Esophagus muscularis mucosa (tissue), 4 donors: ENCODE data around the gene BCAS1. TPM values are rescaled to one million over a fixed set of nuclear protein-coding genes. Genes with fewer than 3 reads are reported as not detected.

ENCODE experiments used
- DNase-seq: peaks from one replicate; pipeline ENCODE4 v3.0.0-alpha.2; 2017; ENCODE audit errors: extremely low spot score
- H3K27ac ChIP-seq, 4 donors: fragments of 200-600 bp; sonication (generic); replicated peaks in 1 of 4; 1 replicate in 3 of 4; 2 replicates in 1 of 4; pipeline ENCODE4 v1.5.1; 2016 to 2019; ENCODE audit warnings: mild to moderate bottlenecking in 1 of 4
- H3K27me3 ChIP-seq, 4 donors: fragments of 200-600 bp; sonication (generic); one replicate each; pipeline versions ENCODE4 v1.5.1 to v1.6.0; 2016 to 2019
- H3K36me3 ChIP-seq, 4 donors: fragments of 200-600 bp; sonication (generic); one replicate each; pipeline ENCODE4 v1.5.1; 2016 to 2019
- H3K4me1 ChIP-seq, 4 donors: fragments of 200-600 bp; sonication (generic); one replicate each; pipeline ENCODE4 v1.5.1; 2016 to 2019
- H3K4me3 ChIP-seq, 4 donors: fragments of 200-600 bp; sonication (generic); 1 replicate in 2 of 4; 2 replicates in 2 of 4; pipeline ENCODE4 v1.5.1; 2016 to 2019; ENCODE audit warnings: mild to moderate bottlenecking in 4 of 4, moderate library complexity in 1 of 4
- H3K9me3 ChIP-seq, 4 donors: fragments of 200-600 bp; sonication (generic); 1 replicate in 3 of 4; 2 replicates in 1 of 4; pipeline ENCODE4 v1.5.1; 2016 to 2019
- CTCF ChIP-seq, 3 experiments: fragments of 200-600 bp in 2 of 3; fragments of 450-650 bp in 1 of 3; sonication (generic) in 2 of 3; IDR thresholded peaks; one replicate each; pipeline ENCODE4 v1.5.1; 2017 to 2019; ENCODE audit warnings: antibody characterized with exemption in 3 of 3, mild to moderate bottlenecking in 2 of 3, moderate library complexity in 1 of 3
- EP300 ChIP-seq: sonication (generic); formaldehyde crosslinking; IDR thresholded peaks from one replicate; pipeline ENCODE4 v1.6.1; 2017; ENCODE audit warnings: antibody characterized with exemption
- POLR2A ChIP-seq: fragments of 450-650 bp; IDR thresholded peaks from one replicate; pipeline ENCODE4 v1.6.1; 2017; ENCODE audit warnings: antibody characterized with exemption, moderate library complexity, mild to moderate bottlenecking, low read depth
- POLR2AphosphoS5 ChIP-seq, 2 donors: sonication (generic); formaldehyde crosslinking; IDR thresholded peaks; one replicate each; pipeline ENCODE4 v1.6.1; 2017; ENCODE audit warnings: antibody characterized with exemption in 2 of 2
- WGBS: methylation state at CpG from one replicate; pipeline ENCODE4 v1.1.5; 2018; 5-methylcytosine and 5-hydroxymethylcytosine counted together
- intact Hi-C: fragments of 100-400 bp; cut with DNase I; formaldehyde crosslinking; loops from one replicate; pipeline ENCODE4 v1.15.1; 2023
- total RNA-seq, 4 donors: library from RNA; depleted of rRNA; stranded (reverse); fragments of >200 nt; gene quantifications; one replicate each; pipeline versions ENCODE4 v1.1.0 to v1.2.1, GENCODE V29; 2016

BCAS1 gene
- total RNA-seq, 4 donors from 2014 or later: 0.13 to 0.46 TPM; not detected in 2

GRCh38 chr20:53981130-53981529 is 89.3 kb downstream of the BCAS1 start:
- DNase-seq: no peak
- no peaks in the 10 kb centered on the region for H3K36me3 ChIP-seq
- H3K9me3 ChIP-seq: no peaks in the 10 kb centered on the region
- TF ChIP-seq POLR2AphosphoS5 (IDR thresholded peaks at IDR 0.05): no peak
- TF ChIP-seq POLR2A: no peak
- no peak for TF ChIP-seq CTCF (IDR thresholded peaks at IDR 0.05)
- TF ChIP-seq EP300: no peak
- no peaks in the 10 kb centered on the region for H3K4me1 ChIP-seq
- H3K4me3 ChIP-seq: no peak overlapping the region
- no peak overlapping the region for H3K27ac ChIP-seq
- intact Hi-C loops: no loop called here
- peaks cover 0 to 9% (median 0%) of the 10 kb centered on the region in 4 donors for H3K27me3 ChIP-seq
- WGBS: 89% methylated on average over 5 of the region's 5 CpGs

GRCh38 chr20:53980031-53980465 is 90.3 kb downstream of the BCAS1 start:
- Histone ChIP-seq H3K9me3 (no peaks in the 10 kb centered on the region), H3K36me3 (no peaks in the 10 kb centered on the region), H3K27ac (no peak overlapping the region), H3K27me3 (peaks cover 0 to 7% (median 0%) of the 10 kb centered on the region in 4 donors), H3K4me1 (no peaks in the 10 kb centered on the region), H3K4me3 (no peak overlapping the region)
- DNase-seq: no peak
- TF ChIP-seq EP300 (no peak), POLR2AphosphoS5 (IDR thresholded peaks at IDR 0.05) (no peak), POLR2A (no peak), CTCF (IDR thresholded peaks at IDR 0.05) (no peak)
- WGBS: 42% methylated on average over 4 of the region's 4 CpGs
- intact Hi-C loops: no loop called here

- no peak for TF ChIP-seq CTCF (IDR thresholded peaks at IDR 0.05)
- no peak for TF ChIP-seq EP300
- TF ChIP-seq POLR2A: no peak
- no peak for TF ChIP-seq POLR2AphosphoS5 (IDR thresholded peaks at IDR 0.05)
- H3K4me1 ChIP-seq: no peaks in the 10 kb centered on the region
- H3K27ac ChIP-seq: no peak overlapping the region
- H3K9me3 ChIP-seq: no peaks in the 10 kb centered on the region
- H3K36me3 ChIP-seq: no peaks in the 10 kb centered on the region
- H3K27me3 ChIP-seq: peaks cover 0 to 5% (median 0%) of the 10 kb centered on the region in 4 donors
- intact Hi-C loops: no loop called here
- H3K4me3 ChIP-seq: no peak overlapping the region
- no peak for DNase-seq
Observed at GRCh38 chr20:53978497-53978896, 91.9 kb downstream of the BCAS1 start.

- DNase-seq: no peak
- Histone ChIP-seq H3K36me3 (no peaks in the 10 kb centered on the region), H3K4me3 (no peak overlapping the region), H3K27ac (no peak overlapping the region), H3K4me1 (no peaks in the 10 kb centered on the region), H3K27me3 (peaks cover 0 to 5% (median 0%) of the 10 kb centered on the region in 4 donors), H3K9me3 (no peaks in the 10 kb centered on the region)
- intact Hi-C loops: no loop called here
- WGBS: 64% methylated on average over 1 of the region's 1 CpG
- TF ChIP-seq POLR2AphosphoS5 (IDR thresholded peaks at IDR 0.05) (no peak), CTCF (IDR thresholded peaks at IDR 0.05) (no peak), POLR2A (no peak), EP300 (no peak)
Observed at GRCh38 chr20:53977391-53977790, 93.0 kb downstream of the BCAS1 start.

- TF ChIP-seq CTCF (IDR thresholded peaks at IDR 0.05) (no peak), EP300 (no peak), POLR2AphosphoS5 (IDR thresholded peaks at IDR 0.05) (no peak), POLR2A (no peak)
- no peaks in the 10 kb centered on the region for H3K9me3 ChIP-seq
- no peak overlapping the region for H3K4me3 ChIP-seq
- no peaks in the 10 kb centered on the region for H3K4me1 ChIP-seq
- H3K27ac ChIP-seq: no peak overlapping the region
- intact Hi-C loops: no loop called here
- no peak for DNase-seq
- peaks cover 0 to 5% (median 0%) of the 10 kb centered on the region in 4 donors for H3K27me3 ChIP-seq
- H3K36me3 ChIP-seq: no peaks in the 10 kb centered on the region
- WGBS: 78% methylated on average over 5 of the region's 5 CpGs
Observed at GRCh38 chr20:53975761-53976160, 94.6 kb downstream of the BCAS1 start.
